ENCODE data around the gene AKAP6. TPM values are rescaled to one million over a fixed set of nuclear protein-coding genes. Genes with fewer than 3 reads are reported as not detected.

The AKAP6 gene
- total RNA-seq, 1 donor from 2014 or later, result 0.51 TPM

DNA sequence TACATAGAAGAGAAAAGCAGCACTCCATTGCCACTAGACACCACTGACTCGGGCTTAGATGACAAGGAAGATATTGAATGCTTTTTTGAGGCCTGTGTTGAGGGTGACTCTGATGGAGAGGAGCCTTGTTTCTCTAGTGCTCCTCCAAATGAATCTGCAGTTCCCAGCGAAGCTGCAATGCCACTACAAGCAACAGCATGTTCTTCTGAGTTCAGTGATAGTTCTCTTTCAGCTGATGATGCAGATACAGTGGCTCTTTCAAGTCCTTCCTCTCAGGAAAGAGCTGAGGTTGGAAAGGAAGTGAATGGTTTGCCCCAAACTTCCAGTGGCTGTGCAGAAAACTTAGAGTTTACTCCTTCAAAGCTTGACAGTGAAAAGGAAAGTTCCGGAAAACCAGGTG is 495.1 kb downstream of the AKAP6 start:
- Mint-ChIP-seq H3K4me3 (no peak overlapping the region), H3K9me3 (no peaks in the 10 kb centered on the region), H3K27me3 (no peaks in the 10 kb centered on the region), H3K27ac (no peak overlapping the region), H3K36me3 (ENCODE audit: low read depth) (no peaks in the 10 kb centered on the region), H3K4me1 (no peaks in the 10 kb centered on the region)
- no peak for DNase-seq
- intact Hi-C loops (cut with micrococcal nuclease), result no loop called here

DNA sequence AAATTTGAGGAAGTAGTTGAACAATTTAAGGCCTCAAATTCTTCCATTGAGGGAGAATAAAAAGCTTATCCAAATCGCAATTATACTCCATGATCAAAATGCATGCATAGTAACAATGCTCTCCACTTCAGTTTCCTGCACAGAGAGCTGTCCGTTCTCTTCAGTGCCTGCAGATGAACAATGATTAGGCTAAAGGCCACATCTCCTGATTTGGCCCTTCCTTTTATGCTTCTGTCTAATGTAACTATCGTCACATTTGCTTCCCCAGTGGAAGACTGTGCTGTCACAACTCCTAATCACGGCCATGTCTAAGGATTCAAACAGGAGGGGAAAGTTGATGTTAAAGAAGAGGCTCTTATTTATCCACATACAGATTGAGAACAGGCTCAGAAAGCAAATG is 496.0 kb downstream of the AKAP6 start:
- intact Hi-C loops (cut with micrococcal nuclease), result no loop called here
- Mint-ChIP-seq H3K9me3 (no peaks in the 10 kb centered on the region), H3K27ac (no peak overlapping the region), H3K36me3 (ENCODE audit: low read depth) (no peaks in the 10 kb centered on the region), H3K4me3 (no peak overlapping the region), H3K27me3 (no peaks in the 10 kb centered on the region), H3K4me1 (no peaks in the 10 kb centered on the region)
- no peak for DNase-seq

DNA sequence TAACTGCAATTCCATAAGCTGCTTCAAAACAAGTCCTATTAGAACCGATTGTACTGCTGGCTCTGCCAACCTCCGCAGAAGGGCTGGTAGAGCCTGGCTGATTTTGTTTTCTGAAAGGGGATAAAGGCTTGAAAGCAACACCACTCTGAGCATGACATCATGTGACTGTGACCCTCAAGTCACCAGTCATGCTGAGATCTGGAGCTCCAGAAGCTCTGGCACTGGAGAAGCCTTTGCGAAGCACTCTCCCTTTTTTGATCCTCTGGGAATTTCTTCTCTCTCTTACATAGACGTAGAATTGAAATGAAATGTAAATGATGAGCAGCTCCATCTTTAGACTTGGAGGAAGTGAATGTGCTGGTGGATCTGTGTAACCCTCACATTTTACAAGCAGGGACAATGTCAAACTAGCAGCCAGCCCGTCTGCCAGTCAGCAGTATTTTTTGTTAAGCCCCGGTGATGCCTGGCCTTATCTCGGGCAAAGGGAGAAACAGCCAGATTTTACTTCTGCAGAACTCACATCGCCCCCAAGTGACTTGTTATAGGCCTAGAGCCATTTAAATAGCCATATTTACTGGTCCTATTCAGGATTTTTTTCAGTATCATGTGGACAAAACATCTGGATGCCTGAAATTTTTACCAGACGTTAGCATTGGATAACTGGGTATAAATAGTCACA is 497.4 kb downstream of the AKAP6 start:
- Mint-ChIP-seq H3K9me3 (no peaks in the 10 kb centered on the region), H3K27ac (no peak overlapping the region), H3K4me3 (no peak overlapping the region), H3K27me3 (no peaks in the 10 kb centered on the region), H3K36me3 (ENCODE audit: low read depth) (no peaks in the 10 kb centered on the region), H3K4me1 (no peaks in the 10 kb centered on the region)
- DNase-seq, result no peak
- intact Hi-C loops (cut with micrococcal nuclease), result no loop called here

DNA sequence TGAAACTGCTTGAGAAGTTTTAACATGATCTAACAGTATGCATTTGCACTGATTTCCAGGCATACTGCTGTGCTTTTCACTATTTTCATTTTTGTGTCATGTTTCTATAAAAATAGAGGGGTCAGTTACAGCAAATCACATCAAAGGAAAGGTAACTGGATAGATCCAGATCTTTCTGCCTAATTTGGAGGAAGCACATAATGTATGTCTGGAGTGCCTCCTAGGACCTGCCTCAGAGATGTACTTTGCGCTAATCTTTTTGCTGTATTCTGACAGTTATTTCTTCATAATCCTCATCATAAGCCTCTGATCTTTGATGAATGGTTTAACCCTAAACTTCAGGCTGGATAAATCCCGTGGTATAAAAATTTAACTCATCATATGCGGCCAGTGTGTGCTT is 498.4 kb downstream of the AKAP6 start:
- H3K27ac Mint-ChIP-seq, result no peak overlapping the region
- H3K9me3 Mint-ChIP-seq, result no peaks in the 10 kb centered on the region
- H3K4me3 Mint-ChIP-seq, result no peak overlapping the region
- no peaks in the 10 kb centered on the region for H3K36me3 Mint-ChIP-seq (ENCODE audit: low read depth)
- no peaks in the 10 kb centered on the region for H3K27me3 Mint-ChIP-seq
- DNase-seq, result no peak
- no peaks in the 10 kb centered on the region for H3K4me1 Mint-ChIP-seq
- intact Hi-C loops (cut with micrococcal nuclease), result no loop called here

DNA sequence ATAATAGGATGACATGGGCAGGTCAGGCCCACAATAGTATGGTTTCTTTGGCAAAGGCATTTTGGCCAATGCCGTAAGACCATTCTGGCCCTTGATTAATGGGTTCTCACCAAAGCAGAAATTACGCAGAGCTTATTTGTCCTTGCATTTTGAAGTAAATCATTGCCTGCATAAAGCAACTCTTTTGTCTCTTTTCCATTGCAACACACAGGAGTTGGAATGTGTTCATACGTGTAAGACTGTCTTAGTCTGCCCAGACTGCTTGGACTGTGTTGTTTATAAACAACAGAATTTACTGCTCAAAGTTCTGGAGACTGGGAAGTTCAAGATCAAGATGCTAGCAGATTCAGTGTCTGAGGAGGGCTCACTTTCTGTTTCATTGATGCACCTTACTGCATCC is 506.8 kb downstream of the AKAP6 start:
- intact Hi-C loops (cut with micrococcal nuclease), result no loop called here
- Mint-ChIP-seq H3K4me3 (no peak overlapping the region), H3K4me1 (no peaks in the 10 kb centered on the region)

DNA sequence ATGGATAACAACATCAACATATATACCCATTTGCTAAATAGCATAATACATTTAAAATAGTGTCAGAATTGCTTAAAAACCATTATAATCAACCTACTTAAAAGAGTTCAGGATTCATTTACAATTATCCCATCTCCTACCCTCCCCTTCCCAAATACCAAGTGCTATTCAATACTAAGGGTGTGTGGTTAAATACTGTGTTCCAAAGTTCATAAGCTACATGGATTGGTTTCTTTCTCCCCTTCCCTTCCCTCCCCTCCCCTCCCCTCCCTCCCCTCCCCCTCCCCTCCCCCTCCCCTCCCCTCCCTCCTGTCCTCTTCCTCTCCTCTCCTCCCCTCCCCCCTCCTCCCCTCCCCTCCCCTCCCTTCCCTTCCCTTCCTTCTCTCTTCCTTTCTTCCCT is 512.6 kb downstream of the AKAP6 start:
- intact Hi-C loops (cut with micrococcal nuclease), result no loop called here
- H3K4me3 Mint-ChIP-seq, result no peak overlapping the region
- no peaks in the 10 kb centered on the region for H3K36me3 Mint-ChIP-seq (ENCODE audit: low read depth)
- H3K27ac Mint-ChIP-seq, result no peak overlapping the region
- no peaks in the 10 kb centered on the region for H3K27me3 Mint-ChIP-seq
- H3K4me1 Mint-ChIP-seq, result no peaks in the 10 kb centered on the region
- H3K9me3 Mint-ChIP-seq, result peaks cover 4% of the 10 kb centered on the region
- no peak for DNase-seq

More for the DNA sequence above, 506.8 kb downstream of the AKAP6 start:
- Mint-ChIP-seq H3K9me3 (no peaks in the 10 kb centered on the region), H3K27ac (no peak overlapping the region), H3K36me3 (ENCODE audit: low read depth) (no peaks in the 10 kb centered on the region), H3K27me3 (no peaks in the 10 kb centered on the region)
- DNase-seq, result no peak

DNA sequence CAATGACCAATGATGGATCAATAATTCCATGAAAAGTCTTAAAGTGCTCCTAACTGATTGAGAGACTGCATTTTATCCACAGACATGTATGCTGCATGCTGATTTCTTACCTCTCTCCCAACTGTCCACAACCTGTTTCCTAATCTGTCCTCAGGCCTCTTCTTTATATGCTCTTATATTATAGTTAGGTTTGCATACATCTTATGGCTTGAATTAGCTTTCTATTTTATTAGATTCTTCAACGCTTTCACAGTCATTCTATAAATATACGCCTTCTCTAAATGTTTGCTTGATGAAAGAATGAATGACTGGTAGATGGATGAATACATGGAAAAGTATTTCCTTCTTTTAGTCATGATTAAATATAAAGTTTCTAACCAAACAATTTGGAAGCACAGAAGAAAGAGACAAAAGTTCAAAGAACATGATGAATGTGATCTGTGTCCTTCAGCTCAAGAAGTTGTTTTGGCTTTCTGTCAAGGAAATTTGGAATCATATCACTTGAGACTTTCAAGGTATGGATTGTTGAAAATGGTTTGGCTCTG is 517.8 kb downstream of the AKAP6 start:
- H3K36me3 Mint-ChIP-seq (ENCODE audit: low read depth), result no peaks in the 10 kb centered on the region
- no peak for DNase-seq
- no peak overlapping the region for H3K27ac Mint-ChIP-seq
- H3K4me1 Mint-ChIP-seq, result no peaks in the 10 kb centered on the region
- H3K4me3 Mint-ChIP-seq, result no peak overlapping the region
- intact Hi-C loops (cut with micrococcal nuclease), result no loop called here
- no peaks in the 10 kb centered on the region for H3K27me3 Mint-ChIP-seq
- H3K9me3 Mint-ChIP-seq, result peaks cover 4% of the 10 kb centered on the region

DNA sequence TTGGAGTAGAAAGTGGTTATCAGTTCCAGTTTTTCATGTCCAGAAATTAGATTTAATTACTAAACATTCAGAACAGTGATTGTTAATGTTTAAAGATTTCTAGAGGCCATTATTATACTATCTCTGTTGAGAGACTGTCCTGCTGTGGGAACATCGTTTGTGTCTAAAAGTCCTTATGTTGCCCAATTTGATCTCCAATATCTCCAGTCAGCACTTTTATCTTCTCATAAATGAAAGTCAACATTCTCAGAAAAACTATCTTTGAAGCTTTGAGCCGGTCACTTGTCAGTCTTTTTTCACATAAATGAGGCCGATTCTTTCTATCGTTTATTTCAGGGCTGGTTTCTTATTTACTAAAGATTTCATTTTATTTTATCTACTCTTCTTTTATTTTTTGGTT is 518.8 kb downstream of the AKAP6 start:
- no peak for DNase-seq
- Mint-ChIP-seq H3K4me3 (no peak overlapping the region), H3K27me3 (no peaks in the 10 kb centered on the region), H3K9me3 (peaks cover 4% of the 10 kb centered on the region), H3K36me3 (ENCODE audit: low read depth) (no peaks in the 10 kb centered on the region), H3K4me1 (no peaks in the 10 kb centered on the region), H3K27ac (no peak overlapping the region)
- intact Hi-C loops (cut with micrococcal nuclease), result no loop called here

DNA sequence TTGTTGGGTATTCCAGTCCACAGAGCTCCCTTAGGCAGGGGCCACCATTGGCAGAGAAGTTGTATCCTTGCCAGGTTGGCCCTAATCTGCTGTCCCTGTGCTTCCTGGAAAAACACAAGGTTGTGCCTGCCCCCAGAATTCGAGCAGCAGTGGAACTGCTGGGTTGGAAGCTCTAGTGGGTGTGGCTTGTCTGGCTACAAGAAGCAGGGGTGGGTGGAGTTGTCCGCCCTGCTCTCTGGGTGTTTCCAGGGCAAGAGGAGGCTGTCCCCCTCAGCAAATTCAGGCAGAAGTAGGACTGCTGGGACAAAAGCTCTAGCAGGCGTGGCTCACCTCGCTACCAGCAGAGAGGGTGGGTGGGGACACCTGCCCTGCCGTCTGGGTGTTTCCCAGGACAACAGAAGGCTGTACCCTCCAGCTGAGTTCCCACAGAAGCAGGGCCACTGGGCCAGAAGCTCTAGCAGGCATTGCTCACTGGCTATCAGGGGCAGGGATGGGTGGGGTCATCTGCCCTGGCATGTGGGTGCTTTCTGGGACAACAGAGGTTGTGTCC is 536.8 kb downstream of the AKAP6 start:
- intact Hi-C loops (cut with micrococcal nuclease), result no loop called here
- Mint-ChIP-seq H3K4me3 (no peak overlapping the region), H3K36me3 (ENCODE audit: low read depth) (no peaks in the 10 kb centered on the region), H3K27me3 (no peaks in the 10 kb centered on the region), H3K27ac (no peak overlapping the region), H3K4me1 (no peaks in the 10 kb centered on the region), H3K9me3 (peaks cover 17% of the 10 kb centered on the region)
- DNase-seq, result no peak

DNA sequence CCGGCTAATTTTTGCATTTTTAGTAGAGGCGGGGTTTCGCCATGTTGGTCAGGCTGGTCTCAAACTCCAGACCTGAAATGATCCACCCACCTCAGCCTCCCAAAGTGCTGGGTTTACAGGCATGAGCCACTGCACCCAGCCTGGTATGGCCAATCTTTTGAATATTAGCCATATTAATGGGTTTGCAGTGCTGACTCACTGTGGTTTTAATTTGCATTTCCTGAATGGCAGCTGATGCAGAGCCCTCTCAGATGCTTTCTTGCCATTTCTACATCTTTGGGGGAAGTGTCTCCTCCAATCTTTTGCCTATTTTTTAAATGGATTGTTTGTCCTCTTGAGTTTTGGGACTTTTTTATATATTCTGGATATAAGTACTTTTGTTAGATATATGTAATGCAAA is 554.1 kb downstream of the AKAP6 start:
- H3K27me3 Mint-ChIP-seq, result no peaks in the 10 kb centered on the region
- DNase-seq, result no peak
- no peak overlapping the region for H3K27ac Mint-ChIP-seq
- no peaks in the 10 kb centered on the region for H3K36me3 Mint-ChIP-seq (ENCODE audit: low read depth)
- peaks cover 6% of the 10 kb centered on the region for H3K9me3 Mint-ChIP-seq
- intact Hi-C loops (cut with micrococcal nuclease), result no loop called here
- no peak overlapping the region for H3K4me3 Mint-ChIP-seq
- no peaks in the 10 kb centered on the region for H3K4me1 Mint-ChIP-seq

Other genes starting within 250 kb of the AKAP6 start
- not detected in 2 replicates for gene RNU6-7, start 127.3 kb upstream of the AKAP6 start, total RNA-seq
- not detected in 2 replicates for gene RNU6-8, start 126.0 kb upstream of the AKAP6 start, total RNA-seq

Measured in activated CD4-positive, alpha-beta T cell treated with anti-CD3 and anti-CD28 coated beads, Interleukin-2, amount 10 ng/mL, durations not matched to agents 24 days and 14 days (primary cell).